ENCODE measurements around the gene BTG2. TPM values are rescaled to one million over a fixed set of nuclear protein-coding genes. Genes with fewer than 3 reads are reported as not detected.

BTG2 gene
- polyA plus RNA-seq, 2 of the 4 experiments (the other 2 are of a cell fraction): 7.2 to 16.4 TPM

DNA sequence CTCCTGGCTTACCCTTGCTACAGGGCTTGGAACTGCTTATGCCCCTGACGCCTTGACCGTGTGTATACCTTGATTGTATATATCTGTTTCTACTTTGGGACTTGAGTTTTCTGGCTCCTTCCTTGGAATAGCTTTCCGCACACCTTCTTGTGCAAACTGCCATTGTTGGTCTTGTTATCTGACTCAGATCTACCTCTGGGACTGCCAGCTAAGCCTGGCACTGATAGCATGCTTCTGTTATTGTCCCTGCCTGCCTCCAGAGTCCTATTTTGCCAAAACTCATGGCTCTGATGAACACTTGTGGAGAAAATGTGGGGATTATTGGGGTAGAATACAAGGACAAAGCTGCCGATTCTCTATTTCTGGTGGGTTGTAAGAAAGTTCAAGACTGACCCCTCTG, 30.2 kb downstream of the BTG2 start:
- POLR2A ChIA-PET: no interaction called here
- DNase-seq (ENCODE audit: low read depth in 1 of 2, low spot score in 1 of 2): no peak
- no peak overlapping the region for H3K4me2 ChIP-seq
- TF ChIP-seq FOSB (CRISPR knock-in tag; IDR thresholded peaks at IDR 0.05): no peak
- TF ChIP-seq HOXB5 (CRISPR knock-in tag; IDR thresholded peaks at IDR 0.05): no peak
- WGBS (ENCODE audit: missing lambda C conversion rate): 64% methylated on average over 4 of the region's 4 CpGs
- CTCF ChIA-PET: interaction anchor here (1.0 to 23.4 kb wide), 12 partner anchors 8 to 367 kb away, joined by 3 to 510 read pairs (median 20); partner anchors contain the start of genes OPTC and PRELP
- no peak for FAIRE-seq
- H3K4me3 ChIP-seq: no peak overlapping the region
- H3K4me1 ChIP-seq: peaks cover 8% of the 10 kb centered on the region; the same call in 2 of the 3 replicates
- no peak overlapping the region for H3K27ac ChIP-seq
- no peaks in the 10 kb centered on the region for H3K9me3 ChIP-seq
- ATAC-seq: no peak

DNA sequence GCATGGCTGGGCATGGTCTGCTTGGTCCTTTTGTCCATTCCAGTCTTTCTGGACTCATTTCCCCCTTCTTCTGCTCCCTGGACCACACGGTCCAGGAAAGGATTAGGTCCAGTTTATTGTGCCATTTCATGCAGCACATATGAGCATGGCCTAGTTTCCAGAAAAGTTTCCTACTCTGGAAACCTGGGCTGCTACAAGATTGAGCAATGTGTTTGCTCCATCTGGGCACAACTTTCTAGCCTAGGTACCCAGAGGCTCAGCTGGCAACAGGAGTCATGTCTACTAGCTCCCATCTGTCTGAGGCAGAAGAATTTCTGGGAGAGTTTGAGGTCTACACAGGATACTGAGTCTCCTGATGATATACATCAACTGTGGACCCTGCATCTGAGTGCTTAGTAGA, 30.8 kb downstream of the BTG2 start:
- H3K9me3 ChIP-seq: no peaks in the 10 kb centered on the region
- H3K27ac ChIP-seq: no peak overlapping the region
- POLR2A ChIA-PET: no interaction called here
- no peak overlapping the region for H3K4me3 ChIP-seq
- FAIRE-seq (no peak), DNase-seq (ENCODE audit: low read depth in 1 of 2, low spot score in 1 of 2) (no peak), ATAC-seq (no peak)
- CTCF ChIA-PET: interaction anchor here (1.0 to 23.4 kb wide), 14 partner anchors 8 to 366 kb away, joined by 3 to 510 read pairs (median 20); partner anchors contain the start of genes FMOD, OPTC and PRELP
- H3K4me2 ChIP-seq: no peak overlapping the region
- H3K4me1 ChIP-seq: peaks cover 6% of the 10 kb centered on the region; the same call in 2 of the 3 replicates
- no peak for TF ChIP-seq ELK1 (IDR thresholded peaks at IDR 0.05; ENCODE audit: low read depth, low read length)
- TF ChIP-seq MYC (IDR thresholded peaks at IDR 0.05; ENCODE audit: borderline replicate concordance, low read length): no peak
- no peak for TF ChIP-seq KDM1A (IDR thresholded peaks at IDR 0.05; ENCODE audit: low read depth)
- no peak for TF ChIP-seq RCOR1 (IDR thresholded peaks at IDR 0.05; ENCODE audit: low read depth, low read length)
- TF ChIP-seq JUN (IDR thresholded peaks at IDR 0.05): no peak
- TF ChIP-seq HEYL (CRISPR knock-in tag; IDR thresholded peaks at IDR 0.05): no peak
- no peak for TF ChIP-seq REST (IDR thresholded peaks at IDR 0.05)
- no peak for TF ChIP-seq TFCP2L1 (CRISPR knock-in tag; IDR thresholded peaks at IDR 0.05)
- TF ChIP-seq RAD21 (conservative IDR thresholded peaks at IDR 0.05 in 1 of 2, IDR thresholded peaks at IDR 0.05 in 1 of 2): no peak
- TF ChIP-seq MAFK (IDR thresholded peaks at IDR 0.05; ENCODE audit: partially characterized antibody): no peak
- TF ChIP-seq, protein P1, sequence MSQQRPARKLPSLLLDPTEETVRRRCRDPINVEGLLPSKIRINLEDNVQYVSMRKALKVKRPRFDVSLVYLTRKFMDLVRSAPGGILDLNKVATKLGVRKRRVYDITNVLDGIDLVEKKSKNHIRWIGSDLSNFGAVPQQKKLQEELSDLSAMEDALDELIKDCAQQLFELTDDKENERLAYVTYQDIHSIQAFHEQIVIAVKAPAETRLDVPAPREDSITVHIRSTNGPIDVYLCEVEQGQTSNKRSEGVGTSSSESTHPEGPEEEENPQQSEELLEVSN (IDR thresholded peaks at IDR 0.05; ENCODE audit: borderline replicate concordance, low read depth): no peak
- no peak for TF ChIP-seq TP53 (CRISPR knock-in tag; IDR thresholded peaks at IDR 0.05)
- no peak for TF ChIP-seq CTCF (IDR thresholded peaks at IDR 0.05)
- no peak for TF ChIP-seq SREBF2 (IDR thresholded peaks at IDR 0.05)
- TF ChIP-seq CEBPB (IDR thresholded peaks at IDR 0.05): no peak
- 5% methylated on average over 1 of the region's 1 CpG for whole genome bisulfite sequencing (ENCODE audit: missing lambda C conversion rate)

Data from A549 (cell line).